SK-N-SH treated with all-trans-retinoic acid at 6 μM for 48 hours (cell line): ENCODE results near the gene NAALADL2.

Source experiments
- TF ChIP-seq, protein P1 (sequence below): fragments of 250-450 bp; sonication (Bioruptor Pico); IDR thresholded peaks from 2 replicates; pipeline ENCODE4 v1.8.0; 2020; ENCODE audit warnings: mild to moderate bottlenecking, moderate library complexity, borderline replicate concordance
- TF ChIP-seq, protein P2 (sequence below): fragments of 250-450 bp; sonication (Bioruptor Pico); IDR thresholded peaks from 2 replicates; pipeline ENCODE4 v1.5.1; 2020; ENCODE audit warnings: low read depth, mild to moderate bottlenecking, moderate library complexity

DNA sequence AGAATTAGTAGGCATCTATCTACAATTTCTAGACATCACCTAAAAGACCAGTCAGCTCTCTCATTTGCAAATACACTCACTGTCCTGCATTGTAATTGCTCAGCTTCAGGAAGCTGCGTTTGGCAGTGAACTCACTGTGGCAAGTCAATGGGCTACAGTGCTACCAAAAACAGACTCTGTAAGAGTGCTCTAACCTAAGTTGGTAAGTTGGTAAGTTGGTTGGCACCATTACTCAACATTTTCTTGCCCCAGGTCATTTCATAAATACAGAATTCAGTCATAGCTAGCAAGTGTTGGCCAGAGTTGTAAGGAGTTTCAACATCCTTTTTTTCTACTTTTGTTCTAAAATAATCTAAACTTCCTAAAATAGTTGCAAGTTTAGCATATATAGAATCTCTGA, 466.3 kb downstream of the NAALADL2 start:
- TF ChIP-seq, protein P1, sequence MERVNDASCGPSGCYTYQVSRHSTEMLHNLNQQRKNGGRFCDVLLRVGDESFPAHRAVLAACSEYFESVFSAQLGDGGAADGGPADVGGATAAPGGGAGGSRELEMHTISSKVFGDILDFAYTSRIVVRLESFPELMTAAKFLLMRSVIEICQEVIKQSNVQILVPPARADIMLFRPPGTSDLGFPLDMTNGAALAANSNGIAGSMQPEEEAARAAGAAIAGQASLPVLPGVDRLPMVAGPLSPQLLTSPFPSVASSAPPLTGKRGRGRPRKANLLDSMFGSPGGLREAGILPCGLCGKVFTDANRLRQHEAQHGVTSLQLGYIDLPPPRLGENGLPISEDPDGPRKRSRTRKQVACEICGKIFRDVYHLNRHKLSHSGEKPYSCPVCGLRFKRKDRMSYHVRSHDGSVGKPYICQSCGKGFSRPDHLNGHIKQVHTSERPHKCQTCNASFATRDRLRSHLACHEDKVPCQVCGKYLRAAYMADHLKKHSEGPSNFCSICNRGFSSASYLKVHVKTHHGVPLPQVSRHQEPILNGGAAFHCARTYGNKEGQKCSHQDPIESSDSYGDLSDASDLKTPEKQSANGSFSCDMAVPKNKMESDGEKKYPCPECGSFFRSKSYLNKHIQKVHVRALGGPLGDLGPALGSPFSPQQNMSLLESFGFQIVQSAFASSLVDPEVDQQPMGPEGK, result no peak
- TF ChIP-seq, protein P2, sequence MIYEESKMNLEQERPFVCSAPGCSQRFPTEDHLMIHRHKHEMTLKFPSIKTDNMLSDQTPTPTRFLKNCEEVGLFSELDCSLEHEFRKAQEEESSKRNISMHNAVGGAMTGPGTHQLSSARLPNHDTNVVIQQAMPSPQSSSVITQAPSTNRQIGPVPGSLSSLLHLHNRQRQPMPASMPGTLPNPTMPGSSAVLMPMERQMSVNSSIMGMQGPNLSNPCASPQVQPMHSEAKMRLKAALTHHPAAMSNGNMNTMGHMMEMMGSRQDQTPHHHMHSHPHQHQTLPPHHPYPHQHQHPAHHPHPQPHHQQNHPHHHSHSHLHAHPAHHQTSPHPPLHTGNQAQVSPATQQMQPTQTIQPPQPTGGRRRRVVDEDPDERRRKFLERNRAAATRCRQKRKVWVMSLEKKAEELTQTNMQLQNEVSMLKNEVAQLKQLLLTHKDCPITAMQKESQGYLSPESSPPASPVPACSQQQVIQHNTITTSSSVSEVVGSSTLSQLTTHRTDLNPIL (CRISPR knock-in tag), result no peak
